GM18520 (cell line): Measurements from ENCODE around the gene PTOV1.

Experiments used
- ATAC-seq: cut with Tn5 transposase; IDR thresholded peaks from one replicate; pipeline ENCODE4 v1.9.1; 2021; ENCODE audit not compliant: unreplicated experiment

Gene PTOV1

DNA sequence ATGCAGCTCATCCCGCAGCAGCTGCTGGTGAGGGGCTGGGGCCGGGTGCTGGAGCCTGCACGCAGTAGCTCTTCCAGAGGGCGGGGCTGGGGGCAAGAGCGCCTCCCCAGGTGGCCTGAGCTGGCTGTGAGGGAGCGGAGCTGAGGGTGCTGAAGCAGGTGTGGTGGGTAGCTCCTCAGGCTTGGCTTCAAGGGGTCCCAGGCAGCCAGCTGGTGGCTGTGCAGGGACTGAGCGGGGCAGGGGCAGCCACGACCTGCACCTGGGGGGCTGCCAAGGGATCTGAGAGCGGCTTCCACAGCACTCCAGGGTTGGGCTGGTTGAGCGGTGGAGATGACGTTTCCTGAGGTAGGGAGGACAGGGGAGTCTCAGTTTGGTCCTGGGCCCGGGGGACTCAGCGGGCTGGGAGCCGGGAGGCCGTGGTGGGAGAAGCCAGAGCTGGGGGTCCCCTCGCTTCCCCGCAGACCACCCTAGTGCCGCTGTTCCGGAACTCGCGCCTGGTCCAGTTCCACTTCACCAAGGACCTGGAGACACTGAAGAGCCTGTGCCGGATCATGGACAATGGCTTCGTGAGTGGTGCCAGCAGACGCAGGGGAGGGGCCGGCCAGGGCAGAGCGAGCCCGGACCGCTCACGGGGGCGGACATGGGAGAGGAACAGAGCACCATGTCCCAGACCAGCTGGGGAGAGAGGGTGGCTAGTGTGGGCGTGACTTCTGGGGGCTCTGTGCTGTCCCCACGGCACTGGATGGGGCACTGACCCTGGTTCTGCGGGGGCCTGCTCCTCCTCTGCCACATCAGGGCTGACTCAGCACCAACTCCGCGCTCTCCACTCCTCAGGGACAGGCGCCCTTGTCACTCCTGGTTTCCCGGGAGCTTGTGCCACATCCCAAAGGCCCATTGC, 7.4 kb downstream of the PTOV1 start:
- no peak for ATAC-seq

DNA sequence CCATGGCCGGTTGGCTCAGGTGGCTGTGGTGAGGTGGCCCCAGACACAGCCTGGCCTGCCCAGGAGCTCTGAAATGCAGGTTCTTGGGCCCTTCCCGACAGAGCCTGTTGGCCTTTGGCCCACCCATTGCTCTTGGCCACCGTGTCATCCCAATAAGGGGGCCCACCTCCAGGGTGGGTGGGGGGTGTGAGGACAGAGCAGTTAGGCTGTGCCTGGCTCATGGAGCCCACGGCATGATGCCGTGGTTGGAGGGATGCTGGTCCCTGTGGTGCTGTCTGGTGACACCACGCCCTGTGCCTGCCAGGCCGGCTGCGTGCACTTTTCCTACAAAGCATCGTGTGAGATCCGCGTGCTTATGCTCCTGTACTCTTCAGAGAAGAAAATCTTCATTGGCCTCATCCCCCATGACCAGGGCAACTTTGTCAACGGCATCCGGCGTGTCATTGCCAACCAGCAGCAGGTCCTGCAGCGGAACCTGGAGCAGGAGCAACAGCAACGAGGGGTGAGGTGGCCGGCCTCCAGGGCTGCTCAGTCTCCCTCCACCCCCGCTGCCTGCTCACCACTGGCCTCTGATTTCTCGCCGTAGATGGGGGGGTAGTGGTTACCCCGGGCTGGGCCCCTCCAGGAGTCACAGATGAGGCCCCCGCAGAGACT, 8.8 kb downstream of the PTOV1 start:
- ATAC-seq: no peak

DNA sequence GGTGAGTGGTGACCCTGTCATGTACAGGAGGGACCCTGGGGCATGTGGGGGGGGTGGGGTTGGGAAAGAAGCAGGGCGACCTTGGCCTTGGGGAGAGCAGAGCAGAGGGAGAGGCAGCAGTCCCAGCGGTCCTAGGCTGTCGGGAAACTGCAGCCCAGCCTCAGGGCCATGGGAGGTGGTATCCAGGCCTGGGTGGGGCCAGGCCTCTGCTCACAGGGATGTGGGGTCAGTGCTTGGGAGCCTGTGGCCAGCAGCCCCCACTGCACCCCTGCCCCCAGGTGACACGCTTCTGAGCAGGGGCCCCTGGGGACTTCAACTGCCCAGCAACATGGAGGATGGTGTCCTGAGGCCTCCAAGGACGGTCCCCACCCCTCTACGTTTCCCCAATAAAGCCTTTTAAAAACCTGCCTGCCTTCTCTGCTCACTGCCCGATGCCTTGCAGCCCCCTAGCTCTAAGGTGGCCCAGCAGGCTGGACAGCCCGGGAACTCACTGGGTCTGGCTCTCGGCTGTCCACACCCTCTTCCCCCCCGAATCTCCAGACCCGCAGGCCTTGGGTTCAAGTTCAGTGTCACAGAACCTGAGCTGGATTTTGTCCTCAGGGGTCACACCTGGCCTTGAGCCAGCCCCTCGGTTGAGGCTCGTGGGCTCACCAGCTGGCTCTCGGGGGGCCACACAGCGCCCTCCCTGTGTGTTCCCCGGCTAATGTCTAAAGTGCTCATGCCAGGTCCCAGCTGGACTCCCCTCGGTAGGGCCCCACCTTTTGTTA, 9.6 kb downstream of the PTOV1 start:
- no peak for ATAC-seq

DNA sequence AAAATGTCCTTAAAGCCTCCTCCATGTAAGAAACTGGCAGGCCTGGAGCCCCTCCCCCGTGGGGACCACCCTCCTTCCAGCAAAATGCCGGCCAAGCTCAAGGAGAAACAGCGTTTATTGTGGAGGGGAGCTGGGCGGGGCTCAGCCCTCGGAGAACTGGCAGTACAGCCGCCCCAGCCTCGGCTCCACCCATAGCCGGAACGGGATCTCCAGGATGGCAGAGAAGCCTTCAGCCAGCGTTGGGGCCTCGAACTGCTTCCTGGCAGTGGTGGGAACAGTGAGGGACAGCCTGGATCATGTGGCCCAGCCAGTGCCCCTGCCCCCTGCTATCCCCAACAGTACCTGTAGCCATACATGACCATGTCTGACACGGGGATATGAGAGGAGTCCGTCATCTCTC, 10.1 kb downstream of the PTOV1 start:
- ATAC-seq: no peak

GRCh38 chr19:49861541-49862378, 10.8 kb downstream of the PTOV1 start:
- ATAC-seq: no peak

DNA sequence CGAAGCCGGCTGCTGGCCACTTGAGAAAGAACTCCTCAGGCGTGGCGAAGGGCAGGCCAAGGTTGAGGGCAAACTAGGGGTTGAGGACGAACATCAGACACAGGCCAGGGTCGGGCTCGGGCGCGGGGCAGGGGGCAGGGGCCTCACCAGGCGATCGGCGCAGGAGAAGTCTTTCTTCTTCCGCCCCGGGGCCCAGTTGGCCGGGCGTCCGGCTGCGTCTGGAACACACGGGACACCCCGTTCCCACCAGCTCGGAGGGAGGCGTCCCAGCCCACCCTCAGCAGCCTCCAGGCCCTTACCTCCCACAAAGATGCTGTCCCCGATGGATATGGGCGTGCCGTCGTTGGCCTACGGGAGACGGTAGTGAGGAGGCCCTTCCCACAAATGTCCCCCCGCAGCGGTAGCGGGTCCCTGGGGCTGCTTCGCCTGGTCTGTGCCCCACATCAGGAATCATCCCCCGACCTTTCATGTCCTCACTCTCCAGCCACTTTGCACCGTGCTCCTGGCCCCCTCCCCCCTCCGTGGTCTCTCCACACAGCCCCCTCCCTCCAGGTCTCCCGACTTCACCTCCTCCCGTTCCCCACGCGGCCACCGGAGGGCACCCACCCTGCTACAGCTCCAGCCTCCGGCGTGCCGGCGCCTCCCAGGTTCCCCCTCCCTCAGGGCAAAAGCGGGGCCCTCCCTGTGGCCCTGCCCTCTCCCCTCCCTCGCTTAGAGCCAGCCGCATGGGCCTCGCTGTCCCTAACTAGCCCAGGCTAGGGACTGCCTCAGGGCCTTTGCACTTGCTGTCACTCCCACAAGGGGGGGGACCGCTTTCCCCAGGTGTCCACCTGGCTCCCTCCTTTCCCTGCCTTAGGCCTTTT, 11.7 kb downstream of the PTOV1 start:
- ATAC-seq: no peak

- no peak for ATAC-seq
These were observed 12.4 kb downstream of the PTOV1 start for GRCh38 chr19:49863254-49863934.

GRCh38 chr19:49863935-49864320, 13.0 kb downstream of the PTOV1 start:
- no peak for ATAC-seq

- no peak for ATAC-seq
These were observed 13.9 kb downstream of the PTOV1 start for GRCh38 chr19:49864890-49865289.

DNA sequence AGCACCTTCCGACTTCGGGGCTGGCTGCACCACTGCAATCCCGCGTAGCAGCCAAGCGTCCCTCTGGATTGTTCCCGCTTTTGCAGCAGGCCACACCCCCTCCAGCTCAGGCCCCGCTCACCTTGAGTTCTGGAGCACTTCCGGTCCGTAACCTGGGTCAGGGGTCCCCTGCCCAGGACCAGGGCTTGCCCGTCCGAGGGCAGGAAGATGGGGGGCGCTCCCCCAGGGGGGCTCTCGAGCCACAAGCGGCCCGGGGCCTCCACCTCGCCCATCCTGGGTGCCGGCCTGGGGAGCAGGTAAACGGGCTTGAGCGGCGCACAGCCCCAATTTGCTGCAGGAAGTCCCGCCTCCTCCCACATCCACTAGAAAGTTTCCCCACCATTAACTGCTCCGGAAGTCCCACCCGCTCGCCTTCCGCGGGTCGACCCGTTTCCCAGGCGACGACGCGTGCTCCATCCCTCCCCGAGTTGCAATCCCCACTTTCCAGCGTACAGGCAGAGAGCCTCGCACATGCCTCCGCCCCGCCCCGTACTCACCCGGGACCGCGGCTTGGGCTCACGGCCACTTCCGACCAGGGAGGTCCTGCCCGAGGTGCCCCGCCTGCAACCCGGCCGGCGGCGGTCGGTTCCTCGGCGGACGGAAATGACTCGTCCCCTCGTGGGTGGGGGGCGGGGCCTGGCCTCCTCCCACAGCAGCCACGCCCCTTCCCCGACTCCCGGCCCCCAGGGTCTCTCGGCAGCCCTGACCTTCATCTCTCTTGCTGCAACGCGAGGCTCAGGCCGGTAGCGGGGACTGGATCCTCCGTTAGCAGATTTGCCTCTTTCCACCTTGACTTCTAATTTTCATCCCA, 16.2 kb downstream of the PTOV1 start, which contains the start of gene PNKP:
TSS of gene PNKP (minus strand) at position 644 of the 850 bp plus-strand sequence. CDS start at position 272, 372 bp downstream.
- ATAC-seq: peak; percentile 24

GRCh38 chr19:49869009-49869483, 18.1 kb downstream of the PTOV1 start:
- ATAC-seq: peak; percentile 0

GRCh38 chr19:49869484-49870308, 18.7 kb downstream of the PTOV1 start:
- ATAC-seq: peak; percentile 78

GRCh38 chr19:49870309-49870901, 19.4 kb downstream of the PTOV1 start:
- no peak for ATAC-seq

- ATAC-seq: no peak
These were observed 20.5 kb downstream of the PTOV1 start for GRCh38 chr19:49871349-49871985.

DNA sequence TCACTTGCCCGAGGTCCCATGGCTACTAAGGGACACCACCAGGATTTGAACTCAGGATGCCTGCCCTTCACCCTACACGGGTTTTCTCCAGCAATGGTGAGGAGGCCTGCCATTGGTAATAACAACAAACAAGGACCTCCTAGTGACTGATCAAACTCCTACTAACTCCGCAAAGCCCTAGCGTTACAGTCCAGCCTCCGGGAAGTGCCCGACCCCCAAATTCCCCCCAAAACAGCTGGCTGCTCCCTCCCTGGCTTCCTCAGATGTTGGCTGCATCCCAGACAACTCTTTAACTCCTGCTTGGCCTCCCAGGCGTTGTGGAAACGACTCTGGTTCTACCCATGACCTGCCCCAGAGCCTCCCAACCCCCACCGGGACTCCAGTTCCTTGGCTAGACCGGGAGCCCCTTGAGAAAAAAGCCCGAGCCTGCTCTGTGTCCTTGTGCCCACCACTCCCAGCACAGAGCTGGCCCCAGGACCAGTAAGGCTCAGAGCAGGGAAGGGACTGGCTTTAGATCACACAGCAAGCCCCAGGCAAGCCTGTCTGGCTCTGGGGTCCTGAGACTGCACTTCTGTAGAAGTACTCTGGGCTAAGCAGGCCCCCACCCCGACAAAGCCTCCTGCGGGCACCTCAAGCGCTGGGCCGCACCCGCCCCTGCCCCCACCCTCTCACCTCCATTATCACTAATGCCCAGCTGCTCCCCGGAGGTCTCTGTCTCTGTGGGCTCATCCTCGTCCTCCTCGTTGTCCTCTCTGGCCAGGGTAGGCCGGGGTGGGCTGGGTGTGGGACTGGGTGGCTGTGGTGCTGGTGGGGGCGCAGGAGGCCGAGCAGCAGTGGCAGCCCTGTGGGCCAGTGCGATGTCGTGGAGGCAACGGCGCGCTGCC, 21.5 kb downstream of the PTOV1 start:
- no peak for ATAC-seq
